Transverse colon (tissue), 4 donors: ENCODE results near the gene ADGRL2. TPM values are rescaled to one million over a fixed set of nuclear protein-coding genes. Genes with fewer than 3 reads are reported as not detected.

ENCODE experiments used
- DNase-seq: peaks from one replicate; pipeline ENCODE4 v3.0.0-alpha.2; 2019
- H3K27ac ChIP-seq, 4 donors: fragments of 200-600 bp; sonication (generic); 2 replicates each; pipeline ENCODE4 v1.5.1; 2016 to 2018; ENCODE audit warnings: inconsistent platforms in 4 of 4
- H3K27me3 ChIP-seq: fragments of 200-600 bp; sonication (generic); 2 replicates; pipeline ENCODE4 v1.5.1; 2017; ENCODE audit warnings: inconsistent platforms
- H3K36me3 ChIP-seq, 4 donors: fragments of 200-600 bp; sonication (generic); 2 replicates each; pipeline ENCODE4 v1.5.1; 2017 to 2019; ENCODE audit warnings: inconsistent platforms in 4 of 4
- H3K4me1 ChIP-seq, 4 donors: fragments of 200-600 bp; sonication (generic); 2 replicates each; pipeline ENCODE4 v1.5.1; 2017 to 2020; ENCODE audit warnings: inconsistent platforms in 4 of 4
- H3K4me3 ChIP-seq, 4 donors: fragments of 200-600 bp; sonication (generic); 1 replicate in 1 of 4; 2 replicates in 3 of 4; pipeline versions ENCODE4 v1.5.1 to v1.6.1; 2017 to 2019; ENCODE audit warnings: inconsistent platforms in 4 of 4
- H3K9me3 ChIP-seq, 2 donors: fragments of 200-600 bp; sonication (generic); 2 replicates each; pipeline ENCODE4 v1.5.1; 2017 to 2019; ENCODE audit warnings: inconsistent platforms in 2 of 2
- CTCF ChIP-seq, 5 experiments: fragments of 200-600 bp in 3 of 5; fragments of 450-650 bp in 2 of 5; sonication (generic) in 3 of 5; IDR thresholded peaks; 1 replicate in 2 of 5; 2 replicates in 3 of 5; pipeline ENCODE4 v1.5.1; 2016 to 2017; ENCODE audit warnings: antibody characterized with exemption in 5 of 5, inconsistent platforms in 3 of 5, mild to moderate bottlenecking in 2 of 5, moderate library complexity in 1 of 5
- EP300 ChIP-seq: sonication (generic); formaldehyde crosslinking; IDR thresholded peaks from one replicate; pipeline ENCODE4 v1.6.1; 2017; ENCODE audit warnings: antibody characterized with exemption, low read depth
- POLR2A ChIP-seq: fragments of 450-650 bp; IDR thresholded peaks from one replicate; pipeline ENCODE4 v1.6.1; 2016; ENCODE audit warnings: antibody characterized with exemption, mild to moderate bottlenecking, moderate library complexity
- POLR2AphosphoS5 ChIP-seq, 3 donors: sonication (generic); formaldehyde crosslinking; IDR thresholded peaks; one replicate each; pipeline ENCODE4 v1.6.1; 2016; ENCODE audit warnings: antibody characterized with exemption in 3 of 3
- WGBS, 2 donors: methylation state at CpG; one replicate each; pipeline ENCODE4 v1.1.5; 2018; ENCODE audit warnings: low coverage in 1 of 2; 5-methylcytosine and 5-hydroxymethylcytosine counted together
- in situ Hi-C, 4 donors: fragments of 200-750 bp; cut with MboI; loops; one replicate each; pipeline versions ENCODE4 v1.15.0 to v1.15.1; 2017; ENCODE audit warnings: low sequenced_read_pairs in 3 of 4, low pct_ligation_motif_present in 1 of 4, low pct_unique_long_range_greater_than_20kb in 1 of 4
- intact Hi-C: fragments of 100-400 bp; cut with DNase I; formaldehyde crosslinking; loops from one replicate; pipeline ENCODE4 v1.15.1; 2023; ENCODE audit warnings: low total_unique reads
- total RNA-seq, 4 donors: library from RNA; depleted of rRNA; stranded (reverse); fragments of >200 nt; gene quantifications; one replicate each; pipeline ENCODE4 v1.1.0, GENCODE V29; 2016

Gene ADGRL2
- total RNA-seq, 4 donors from 2014 or later, result 11.5 to 16.5 (median 14.1) TPM

- DNase-seq, result no peak
- no peak overlapping the region for H3K27ac ChIP-seq
- H3K36me3 ChIP-seq, result no peaks in the 10 kb centered on the region
- in situ Hi-C loops, result no loop called here
- H3K4me1 ChIP-seq, result peaks cover 0 to 8% (median 0%) of the 10 kb centered on the region in 4 donors
- H3K27me3 ChIP-seq, result no peaks in the 10 kb centered on the region
- intact Hi-C loops, result no loop called here
- no peak overlapping the region for H3K4me3 ChIP-seq
- 60 to 88% methylated on average over 1 to 2 of the region's 2 CpGs for WGBS, 2 donors
- no peak for TF ChIP-seq POLR2AphosphoS5 (IDR thresholded peaks at IDR 0.05)
- H3K9me3 ChIP-seq, result no peaks in the 10 kb centered on the region
These were observed 137.2 kb downstream of the ADGRL2 start for GRCh38 chr1:81937791-81938450.

GRCh38 chr1:81948495-81948894 is 147.8 kb downstream of the ADGRL2 start:
- TF ChIP-seq EP300 (no peak), POLR2A (no peak), POLR2AphosphoS5 (IDR thresholded peaks at IDR 0.05) (no peak)
- intact Hi-C loops, result no loop called here
- WGBS, 2 donors, result 62 to 68% methylated on average over 2 of the region's 2 CpGs

GRCh38 chr1:81949421-81949820 is 148.7 kb downstream of the ADGRL2 start:
- 72 to 81% methylated on average over 3 to 4 of the region's 4 CpGs for WGBS, 2 donors
- Histone ChIP-seq H3K27me3 (no peaks in the 10 kb centered on the region), H3K9me3 (no peaks in the 10 kb centered on the region), H3K4me1 (peaks cover 0 to 4% (median 0%) of the 10 kb centered on the region in 4 donors), H3K36me3 (no peaks in the 10 kb centered on the region), H3K27ac (no peak overlapping the region), H3K4me3 (no peak overlapping the region)
- in situ Hi-C loops (no loop called here), intact Hi-C loops (no loop called here)
- TF ChIP-seq POLR2AphosphoS5 (IDR thresholded peaks at IDR 0.05) (no peak), CTCF (IDR thresholded peaks at IDR 0.05) (no peak), POLR2A (no peak), EP300 (no peak)
- no peak for DNase-seq

More at GRCh38 chr1:81948495-81948894, 147.8 kb downstream of the ADGRL2 start:
- no peaks in the 10 kb centered on the region for H3K36me3 ChIP-seq
- no peak overlapping the region for H3K27ac ChIP-seq
- H3K4me3 ChIP-seq, result no peak overlapping the region
- in situ Hi-C loops, result no loop called here
- H3K27me3 ChIP-seq, result no peaks in the 10 kb centered on the region
- H3K4me1 ChIP-seq, result peaks cover 0 to 4% (median 0%) of the 10 kb centered on the region in 4 donors
- DNase-seq, result no peak
- H3K9me3 ChIP-seq, result no peaks in the 10 kb centered on the region

GRCh38 chr1:81950037-81950436 is 149.3 kb downstream of the ADGRL2 start:
- H3K4me1 ChIP-seq, result peaks cover 0 to 4% (median 0%) of the 10 kb centered on the region in 4 donors
- H3K4me3 ChIP-seq, result no peak overlapping the region
- in situ Hi-C loops (no loop called here), intact Hi-C loops (no loop called here)
- H3K27ac ChIP-seq, result no peak overlapping the region
- no peaks in the 10 kb centered on the region for H3K36me3 ChIP-seq
- H3K9me3 ChIP-seq, result no peaks in the 10 kb centered on the region
- H3K27me3 ChIP-seq, result no peaks in the 10 kb centered on the region
- no peak for DNase-seq
- TF ChIP-seq POLR2A (no peak), EP300 (no peak)

GRCh38 chr1:81950591-81951244 is 150.0 kb downstream of the ADGRL2 start:
- in situ Hi-C loops, result no loop called here
- H3K27ac ChIP-seq, result no peak overlapping the region
- peaks cover 0 to 4% (median 0%) of the 10 kb centered on the region in 4 donors for H3K4me1 ChIP-seq
- TF ChIP-seq POLR2AphosphoS5 (IDR thresholded peaks at IDR 0.05) (no peak), POLR2A (no peak)
- WGBS, 2 donors, result 75 to 83% methylated on average over 3 of the region's 3 CpGs
- intact Hi-C loops, result no loop called here
- no peaks in the 10 kb centered on the region for H3K27me3 ChIP-seq
- H3K9me3 ChIP-seq, result no peaks in the 10 kb centered on the region
- H3K36me3 ChIP-seq, result no peaks in the 10 kb centered on the region
- H3K4me3 ChIP-seq, result no peak overlapping the region
- no peak for DNase-seq

GRCh38 chr1:81954534-81955020 is 153.8 kb downstream of the ADGRL2 start:
- no peaks in the 10 kb centered on the region for H3K9me3 ChIP-seq

More at GRCh38 chr1:81954534-81955020, 153.8 kb downstream of the ADGRL2 start:
- H3K27me3 ChIP-seq, result no peaks in the 10 kb centered on the region
- intact Hi-C loops (no loop called here), in situ Hi-C loops (no loop called here)
- 69 to 74% methylated on average over 3 to 8 of the region's 8 CpGs for WGBS, 2 donors
- H3K27ac ChIP-seq, result no peak overlapping the region
- DNase-seq, result no peak
- H3K4me1 ChIP-seq, result no peaks in the 10 kb centered on the region
- TF ChIP-seq POLR2AphosphoS5 (IDR thresholded peaks at IDR 0.05) (no peak), EP300 (no peak), CTCF (IDR thresholded peaks at IDR 0.05) (no peak), POLR2A (no peak)
- no peaks in the 10 kb centered on the region for H3K36me3 ChIP-seq
- no peak overlapping the region for H3K4me3 ChIP-seq
